ENCODE results near the gene FHAD1. TPM values are rescaled to one million over a fixed set of nuclear protein-coding genes. Genes with fewer than 3 reads are reported as not detected.

Gene FHAD1
- total RNA-seq, 4 donors from 2014 or later, result 0.95 to 1.7 TPM; not detected in 2

- Histone ChIP-seq H3K36me3 (no peaks in the 10 kb centered on the region), H3K9me3 (no peaks in the 10 kb centered on the region), H3K4me3 (no peak overlapping the region), H3K27me3 (no peaks in the 10 kb centered on the region), H3K4me1 (no peaks in the 10 kb centered on the region), H3K27ac (no peak overlapping the region)
- DNase-seq, result no peak
- TF ChIP-seq CTCF (IDR thresholded peaks at IDR 0.05) (no peak), POLR2A (IDR thresholded peaks at IDR 0.05) (no peak)
Observed at GRCh38 chr1:15442119-15442518, 195.1 kb downstream of the FHAD1 start.

GRCh38 chr1:15442759-15443158 lies 195.7 kb downstream of the FHAD1 start:
- Histone ChIP-seq H3K9me3 (no peaks in the 10 kb centered on the region), H3K27me3 (no peaks in the 10 kb centered on the region), H3K4me1 (no peaks in the 10 kb centered on the region), H3K27ac (no peak overlapping the region), H3K4me3 (no peak overlapping the region), H3K36me3 (no peaks in the 10 kb centered on the region)
- TF ChIP-seq POLR2A (IDR thresholded peaks at IDR 0.05), result no peak
- no peak for TF ChIP-seq CTCF (IDR thresholded peaks at IDR 0.05)
- DNase-seq, result no peak

GRCh38 chr1:15443281-15443680 lies 196.3 kb downstream of the FHAD1 start:
- no peaks in the 10 kb centered on the region for H3K27me3 ChIP-seq
- no peaks in the 10 kb centered on the region for H3K36me3 ChIP-seq
- no peaks in the 10 kb centered on the region for H3K4me1 ChIP-seq
- no peak for DNase-seq
- no peak overlapping the region for H3K27ac ChIP-seq
- TF ChIP-seq POLR2A (IDR thresholded peaks at IDR 0.05) (no peak), CTCF (IDR thresholded peaks at IDR 0.05) (no peak)
- no peaks in the 10 kb centered on the region for H3K9me3 ChIP-seq
- H3K4me3 ChIP-seq, result no peak overlapping the region

- TF ChIP-seq POLR2A (IDR thresholded peaks at IDR 0.05), result no peak
- TF ChIP-seq CTCF (IDR thresholded peaks at IDR 0.05), result no peak
- H3K27me3 ChIP-seq, result no peaks in the 10 kb centered on the region
- no peaks in the 10 kb centered on the region for H3K9me3 ChIP-seq
- no peak for DNase-seq
- no peak overlapping the region for H3K27ac ChIP-seq
- H3K4me1 ChIP-seq, result no peaks in the 10 kb centered on the region
- no peaks in the 10 kb centered on the region for H3K36me3 ChIP-seq
- H3K4me3 ChIP-seq, result no peak overlapping the region
Observed at GRCh38 chr1:15444468-15445389, 197.7 kb downstream of the FHAD1 start.

GRCh38 chr1:15445390-15446122 lies 198.5 kb downstream of the FHAD1 start:
- no peak for DNase-seq
- TF ChIP-seq POLR2A (IDR thresholded peaks at IDR 0.05), result no peak
- TF ChIP-seq CTCF (IDR thresholded peaks at IDR 0.05), result no peak
- H3K4me1 ChIP-seq, result no peaks in the 10 kb centered on the region
- no peaks in the 10 kb centered on the region for H3K9me3 ChIP-seq
- H3K4me3 ChIP-seq, result no peak overlapping the region
- H3K27ac ChIP-seq, result no peak overlapping the region
- no peaks in the 10 kb centered on the region for H3K27me3 ChIP-seq
- H3K36me3 ChIP-seq, result no peaks in the 10 kb centered on the region

Data from Peyer's patch (tissue), 4 donors.